Measurements from ENCODE around the gene OR6F1.

- TF ChIP-seq CTCF (IDR thresholded peaks at IDR 0.05): no peak
- no peak for TF ChIP-seq POLR2A (IDR thresholded peaks at IDR 0.05)
Measured at GRCh38 chr1:247679639-247680038, 36.8 kb downstream of the OR6F1 start, which contains the start of gene OR13G1.
